HG02798 (cell line): ENCODE measurements around the gene ACAD9.
"Not testable (repeated sequence)": the region's sequence is repeated elsewhere in the genome, so short reads cannot be mapped to it uniquely, and the experiment has no call there.

ENCODE experiments used
- ATAC-seq: cut with Tn5 transposase; IDR thresholded peaks from one replicate; pipeline ENCODE4 v1.9.1; 2021; ENCODE audit warnings: mild to moderate bottlenecking; ENCODE audit not compliant: unreplicated experiment, poor library complexity

The ACAD9 gene

GRCh38 chr3:128879125-128879969 is at the start of gene ACAD9:
ACAD9 (plus strand) TSS chr3:128879620; CDS start chr3:128879692, 72 bp downstream.
- peak; percentile 96 for ATAC-seq

GRCh38 chr3:128829925-128830625 is 49.3 kb upstream of the ACAD9 start:
- not testable (repeated sequence) for ATAC-seq

GRCh38 chr3:128830762-128831161 is 48.7 kb upstream of the ACAD9 start:
- not testable (repeated sequence) for ATAC-seq

GRCh38 chr3:128832979-128833378 is 46.4 kb upstream of the ACAD9 start:
- not testable (repeated sequence) for ATAC-seq

GRCh38 chr3:128835096-128835495 is 44.3 kb upstream of the ACAD9 start:
- no peak for ATAC-seq

GRCh38 chr3:128841926-128842920 is 37.2 kb upstream of the ACAD9 start:
- ATAC-seq: no peak

GRCh38 chr3:128844502-128844901 is 34.9 kb upstream of the ACAD9 start:
- no peak for ATAC-seq

GRCh38 chr3:128845119-128845777 is 34.2 kb upstream of the ACAD9 start:
- no peak for ATAC-seq

- ATAC-seq: peak; percentile 79
These were observed 33.5 kb upstream of the ACAD9 start for GRCh38 chr3:128845778-128846485.

- ATAC-seq: no peak
These were observed 32.9 kb upstream of the ACAD9 start for GRCh38 chr3:128846486-128846891.

GRCh38 chr3:128847666-128848370 is 31.6 kb upstream of the ACAD9 start:
- no peak for ATAC-seq

- ATAC-seq: no peak
These were observed 30.5 kb upstream of the ACAD9 start for GRCh38 chr3:128848936-128849335.

GRCh38 chr3:128849911-128850455 is 29.4 kb upstream of the ACAD9 start:
- no peak for ATAC-seq

- ATAC-seq: no peak
These were observed 28.9 kb upstream of the ACAD9 start for GRCh38 chr3:128850544-128850943.

GRCh38 chr3:128851601-128852000 is 27.8 kb upstream of the ACAD9 start:
- no peak for ATAC-seq

GRCh38 chr3:128853826-128854225 is 25.6 kb upstream of the ACAD9 start:
- no peak for ATAC-seq

GRCh38 chr3:128854475-128854874 is 24.9 kb upstream of the ACAD9 start:
- ATAC-seq: no peak

GRCh38 chr3:128855569-128855968 is 23.9 kb upstream of the ACAD9 start:
- no peak for ATAC-seq
